K562 (cell line): ENCODE data around the gene CREB3L1. TPM values are rescaled to one million over a fixed set of nuclear protein-coding genes. Genes with fewer than 3 reads are reported as not detected.

Source experiments
- CBX5 ChIP-seq: IDR thresholded peaks from 2 replicates; pipeline ENCODE4 v1.6.1; 2014; ENCODE audit warnings: low read depth, borderline replicate concordance
- COPS2 ChIP-seq: fragments of 450-650 bp; conservative IDR thresholded peaks from 2 replicates; pipeline ENCODE4 v1.6.1; 2016; ENCODE audit warnings: mild to moderate bottlenecking, moderate library complexity
- DIDO1 ChIP-seq: fragments of 450-650 bp; IDR thresholded peaks from 2 replicates; pipeline ENCODE4 v1.6.1; 2016; ENCODE audit warnings: low read depth, missing biosample characterization, missing genetic modification characterization
- ELF4 ChIP-seq: fragments of 450-650 bp; formaldehyde crosslinking; IDR thresholded peaks from 2 replicates; pipeline ENCODE4 v1.4.0; 2022; ENCODE audit warnings: missing genetic modification characterization
- ESRRA ChIP-seq: fragments of 450-650 bp; IDR thresholded peaks from 2 replicates; pipeline ENCODE4 v1.6.1; 2014; ENCODE audit warnings: low read depth, mild to moderate bottlenecking, moderate library complexity, borderline replicate concordance
- HDAC1 ChIP-seq, 2 experiments: fragments of 450-650 bp; IDR thresholded peaks; 2 replicates each; pipeline ENCODE4 v1.6.1; 2016 to 2017; ENCODE audit warnings: inconsistent platforms in 1 of 2, mild to moderate bottlenecking in 1 of 2, moderate library complexity in 1 of 2
- HDAC3 ChIP-seq: fragments of 450-650 bp; IDR thresholded peaks from 2 replicates; pipeline ENCODE4 v1.6.1; 2018; ENCODE audit warnings: borderline replicate concordance, mild to moderate bottlenecking, moderate library complexity; ENCODE audit not compliant: partially characterized antibody
- L3MBTL2 ChIP-seq: fragments of 450-650 bp; IDR thresholded peaks from 2 replicates; pipeline ENCODE4 v1.6.1; 2016; ENCODE audit warnings: mild to moderate bottlenecking, moderate library complexity
- NCOA4 ChIP-seq: fragments of 450-650 bp; IDR thresholded peaks from 2 replicates; pipeline ENCODE4 v1.6.1; 2018; ENCODE audit warnings: mild to moderate bottlenecking; ENCODE audit not compliant: partially characterized antibody
- NFATC3 ChIP-seq: fragments of 450-650 bp; IDR thresholded peaks from 2 replicates; pipeline ENCODE4 v1.6.1; 2017; ENCODE audit warnings: mild to moderate bottlenecking
- NFE2L1 ChIP-seq: fragments of 450-650 bp; IDR thresholded peaks from 2 replicates; pipeline ENCODE4 v1.6.1; 2016; ENCODE audit warnings: missing genetic modification characterization, low read depth, mild to moderate bottlenecking, missing compliant biosample characterization, moderate library complexity, borderline replicate concordance
- PHF8 ChIP-seq: fragments of 200-600 bp; sonication (generic); IDR thresholded peaks from 2 replicates; pipeline ENCODE4 v1.6.1; 2012; ENCODE audit warnings: mixed run types, mild to moderate bottlenecking, inconsistent platforms, low read length, moderate library complexity, borderline replicate concordance
- PRDM10 ChIP-seq: fragments of 450-650 bp; IDR thresholded peaks from 2 replicates; pipeline ENCODE4 v1.6.1; 2018; ENCODE audit not compliant: partially characterized antibody
- SIRT6 ChIP-seq: IDR thresholded peaks from one replicate; pipeline ENCODE4 v1.6.1; 2012; ENCODE audit warnings: low read depth, mild to moderate bottlenecking, control low read depth, inconsistent platforms, low read length, moderate library complexity
- SMARCE1 ChIP-seq: fragments of 450-650 bp; IDR thresholded peaks from 2 replicates; pipeline ENCODE4 v1.7.1; 2016; ENCODE audit warnings: mild to moderate bottlenecking
- SP1 ChIP-seq: sonication (generic); formaldehyde crosslinking; IDR thresholded peaks from 2 replicates; pipeline ENCODE4 v1.8.1; 2022; ENCODE audit warnings: mild to moderate bottlenecking, missing genetic modification reagents
- SRF ChIP-seq, 2 experiments: fragments of 250-450, 450-650 bp in 1 of 2; sonication (Bioruptor Pico) in 1 of 2; sonication (generic) in 1 of 2; formaldehyde crosslinking; IDR thresholded peaks; 2 replicates each; pipeline versions ENCODE4 v1.5.0 to v1.5.1; 2020 to 2022; ENCODE audit warnings: mild to moderate bottlenecking in 1 of 2, missing genetic modification reagents in 1 of 2
- TFAP4 ChIP-seq: sonication (generic); formaldehyde crosslinking; IDR thresholded peaks from 2 replicates; pipeline ENCODE4 v1.8.0; 2022; ENCODE audit warnings: missing genetic modification reagents, mild to moderate bottlenecking, moderate library complexity, borderline replicate concordance
- ZC3H11A ChIP-seq: IDR thresholded peaks from 2 replicates; pipeline ENCODE4 v1.6.1; 2012; ENCODE audit warnings: low read depth, low read length, improper control_type of control experiment
- ZNF280A ChIP-seq: fragments of 450-650 bp; IDR thresholded peaks from 2 replicates; pipeline ENCODE4 v1.6.1; 2018; ENCODE audit warnings: mild to moderate bottlenecking, low read depth; ENCODE audit not compliant: partially characterized antibody
- ZNF445 ChIP-seq: fragments of 250-450 bp; sonication (Bioruptor Pico); IDR thresholded peaks from 2 replicates; pipeline ENCODE4 v1.4.0; 2020; ENCODE audit warnings: low read depth, mild to moderate bottlenecking, moderate library complexity
- ZNF699 ChIP-seq: fragments of 250-450 bp; sonication (Bioruptor Pico); IDR thresholded peaks from 2 replicates; pipeline ENCODE4 v1.8.0; 2021; ENCODE audit warnings: mild to moderate bottlenecking, moderate library complexity; ENCODE audit not compliant: insufficient replicate concordance
- polyA plus RNA-seq, 8 experiments: library from polyadenylated mRNA; depleted of rRNA in 4 of 8; stranded (reverse) in 5 of 8; unstranded in 3 of 8; fragments of >200 nt; fragmentation: Nextera tagmentation in 2 of 8; fragmentation: Illumina TruSeq in 1 of 8; extraction: Ambion mirVana in 2 of 8; extraction: Trizol in 1 of 8; gene quantifications; 2 replicates each; pipeline versions ENCODE4 v1.2.1 to v1.2.3, GENCODE V29; 2011 to 2014; ENCODE audit warnings: inconsistent platforms in 1 of 8, missing spikeins in 1 of 8
- total RNA-seq, 7 experiments: library from RNA; depleted of rRNA in 6 of 7; stranded (reverse); fragments of >200 nt in 6 of 7; fragmentation: Illumina TruSeq in 2 of 7; extraction: Trizol in 2 of 7; gene quantifications; 2 replicates each; pipeline versions ENCODE4 v1.2.1 to v1.2.3, GENCODE V29; 2011 to 2021; ENCODE audit warnings: low replicate concordance in 1 of 7
- TF ChIP-seq, protein P1 (sequence below): fragments of 450-650 bp; IDR thresholded peaks from 2 replicates; pipeline ENCODE4 v1.6.1; 2016

Gene CREB3L1
- total and polyA plus RNA-seq, 9 of the 15 experiments (the other 6 are each of a cell fraction or from before 2014, with no cell fraction given) = 1.2 to 27.6 (median 3.7) TPM

GRCh38 chr11:46309814-46310259 lies 32.4 kb downstream of the CREB3L1 start (continued):
- TF ChIP-seq DIDO1 (tag) (no peak), CBX5 (no peak), NCOA4 (no peak), NFE2L1 (tag) (no peak), ZNF699 (CRISPR knock-in tag) (no peak), SP1 (CRISPR knock-in tag) (no peak), ZNF280A (no peak), NFATC3 (no peak), TFAP4 (peak; percentile 19; the same call in 1 of the 2 replicates), PRDM10 (peak; percentile 86), HDAC3 (no peak), ELF4 (CRISPR knock-in tag) (no peak), L3MBTL2 (no peak), SMARCE1 (peak; percentile 42), SRF (CRISPR knock-in tag; IDR thresholded peaks at IDR 0.05) (no peak), HDAC1 (IDR thresholded peaks at IDR 0.05) (peak in 1 of 2 experiments; percentile 60; a peak in 1 of 4 replicates), PHF8 (no peak), ZC3H11A (no peak), ZNF445 (no peak), COPS2 (no peak), ESRRA (no peak), SIRT6 (no peak)
- TF ChIP-seq, protein P1, sequence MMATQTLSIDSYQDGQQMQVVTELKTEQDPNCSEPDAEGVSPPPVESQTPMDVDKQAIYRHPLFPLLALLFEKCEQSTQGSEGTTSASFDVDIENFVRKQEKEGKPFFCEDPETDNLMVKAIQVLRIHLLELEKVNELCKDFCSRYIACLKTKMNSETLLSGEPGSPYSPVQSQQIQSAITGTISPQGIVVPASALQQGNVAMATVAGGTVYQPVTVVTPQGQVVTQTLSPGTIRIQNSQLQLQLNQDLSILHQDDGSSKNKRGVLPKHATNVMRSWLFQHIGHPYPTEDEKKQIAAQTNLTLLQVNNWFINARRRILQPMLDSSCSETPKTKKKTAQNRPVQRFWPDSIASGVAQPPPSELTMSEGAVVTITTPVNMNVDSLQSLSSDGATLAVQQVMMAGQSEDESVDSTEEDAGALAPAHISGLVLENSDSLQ = peak; percentile 72
